PC-3 (cell line): ENCODE results near the gene LNX1.

ENCODE experiments used
- CTCF ChIP-seq: fragments of 300-600 bp; sonication (generic); conservative IDR thresholded peaks from 2 replicates; pipeline ENCODE4 v1.5.1; 2017; ENCODE audit warnings: antibody characterized with exemption, low read depth, mild to moderate bottlenecking, low read length
- EZH2 ChIP-seq: fragments of 300-600 bp; sonication (generic); IDR thresholded peaks from one replicate; pipeline ENCODE4 v1.6.1; 2017; ENCODE audit warnings: antibody characterized with exemption, mild to moderate bottlenecking, low read length; ENCODE audit not compliant: unreplicated experiment

GRCh38 chr4:53441564-53441963 is 149.7 kb downstream of the LNX1 start:
- TF ChIP-seq CTCF (no peak), EZH2 (no peak)
